Esophagus muscularis mucosa (tissue), 4 donors: ENCODE data around the gene ZBTB8OS. TPM values are rescaled to one million over a fixed set of nuclear protein-coding genes. Genes with fewer than 3 reads are reported as not detected.
"Not testable (repeated sequence)": the region's sequence is repeated elsewhere in the genome, so short reads cannot be mapped to it uniquely, and the experiment has no call there.

Experiments used
- DNase-seq: peaks from one replicate; pipeline ENCODE4 v3.0.0-alpha.2; 2017; ENCODE audit errors: extremely low spot score
- H3K27ac ChIP-seq, 4 donors: fragments of 200-600 bp; sonication (generic); replicated peaks in 1 of 4; 1 replicate in 3 of 4; 2 replicates in 1 of 4; pipeline ENCODE4 v1.5.1; 2016 to 2019; ENCODE audit warnings: mild to moderate bottlenecking in 1 of 4
- H3K27me3 ChIP-seq, 4 donors: fragments of 200-600 bp; sonication (generic); one replicate each; pipeline versions ENCODE4 v1.5.1 to v1.6.0; 2016 to 2019
- H3K36me3 ChIP-seq, 4 donors: fragments of 200-600 bp; sonication (generic); one replicate each; pipeline ENCODE4 v1.5.1; 2016 to 2019
- H3K4me1 ChIP-seq, 4 donors: fragments of 200-600 bp; sonication (generic); one replicate each; pipeline ENCODE4 v1.5.1; 2016 to 2019
- H3K4me3 ChIP-seq, 4 donors: fragments of 200-600 bp; sonication (generic); 1 replicate in 2 of 4; 2 replicates in 2 of 4; pipeline ENCODE4 v1.5.1; 2016 to 2019; ENCODE audit warnings: mild to moderate bottlenecking in 4 of 4, moderate library complexity in 1 of 4
- H3K9me3 ChIP-seq, 4 donors: fragments of 200-600 bp; sonication (generic); 1 replicate in 3 of 4; 2 replicates in 1 of 4; pipeline ENCODE4 v1.5.1; 2016 to 2019
- CTCF ChIP-seq, 3 experiments: fragments of 200-600 bp in 2 of 3; fragments of 450-650 bp in 1 of 3; sonication (generic) in 2 of 3; IDR thresholded peaks; one replicate each; pipeline ENCODE4 v1.5.1; 2017 to 2019; ENCODE audit warnings: antibody characterized with exemption in 3 of 3, mild to moderate bottlenecking in 2 of 3, moderate library complexity in 1 of 3
- EP300 ChIP-seq: sonication (generic); formaldehyde crosslinking; IDR thresholded peaks from one replicate; pipeline ENCODE4 v1.6.1; 2017; ENCODE audit warnings: antibody characterized with exemption
- POLR2A ChIP-seq: fragments of 450-650 bp; IDR thresholded peaks from one replicate; pipeline ENCODE4 v1.6.1; 2017; ENCODE audit warnings: antibody characterized with exemption, moderate library complexity, mild to moderate bottlenecking, low read depth
- POLR2AphosphoS5 ChIP-seq, 2 donors: sonication (generic); formaldehyde crosslinking; IDR thresholded peaks; one replicate each; pipeline ENCODE4 v1.6.1; 2017; ENCODE audit warnings: antibody characterized with exemption in 2 of 2
- WGBS: methylation state at CpG from one replicate; pipeline ENCODE4 v1.1.5; 2018; 5-methylcytosine and 5-hydroxymethylcytosine counted together
- intact Hi-C: fragments of 100-400 bp; cut with DNase I; formaldehyde crosslinking; loops from one replicate; pipeline ENCODE4 v1.15.1; 2023
- total RNA-seq, 4 donors: library from RNA; depleted of rRNA; stranded (reverse); fragments of >200 nt; gene quantifications; one replicate each; pipeline versions ENCODE4 v1.1.0 to v1.2.1, GENCODE V29; 2016

ZBTB8OS gene
- total RNA-seq, 4 donors from 2014 or later: 19.6 to 31.1 (median 25.8) TPM

GRCh38 chr1:32681509-32681908, 31.2 kb upstream of the ZBTB8OS start:
- H3K27ac ChIP-seq: peak overlapping the region; percentile 75 to 98 (median 78)
- intact Hi-C loops: no loop called here
- DNase-seq: no peak
- peaks cover 0 to 78% (median 61%) of the 10 kb centered on the region in 4 donors for H3K36me3 ChIP-seq
- TF ChIP-seq CTCF (IDR thresholded peaks at IDR 0.05) (no peak), EP300 (no peak), POLR2AphosphoS5 (IDR thresholded peaks at IDR 0.05) (peak; percentile 23 to 34), POLR2A (no peak)
- H3K27me3 ChIP-seq: no peaks in the 10 kb centered on the region
- peaks cover 23 to 78% (median 70%) of the 10 kb centered on the region in 4 donors for H3K4me1 ChIP-seq
- H3K9me3 ChIP-seq: no peaks in the 10 kb centered on the region
- no peak overlapping the region for H3K4me3 ChIP-seq
- WGBS: 8% methylated on average over 2 of the region's 2 CpGs

GRCh38 chr1:32680642-32681041, 30.3 kb upstream of the ZBTB8OS start:
- Histone ChIP-seq H3K36me3 (peaks cover 6 to 79% (median 60%) of the 10 kb centered on the region in 4 donors), H3K9me3 (no peaks in the 10 kb centered on the region), H3K27ac (peak overlapping the region; percentile 75 to 98 (median 78)), H3K4me1 (peaks cover 17 to 69% (median 62%) of the 10 kb centered on the region in 4 donors), H3K4me3 (no peak overlapping the region), H3K27me3 (no peaks in the 10 kb centered on the region)
- DNase-seq: no peak
- WGBS: 82% methylated on average over 1 of the region's 1 CpG
- TF ChIP-seq POLR2A (no peak), CTCF (IDR thresholded peaks at IDR 0.05) (no peak), POLR2AphosphoS5 (IDR thresholded peaks at IDR 0.05) (no peak)
- intact Hi-C loops: no loop called here

- peak overlapping the region in 2 of 4 donors; percentile 25 to 46 for H3K27ac ChIP-seq
- H3K9me3 ChIP-seq, H3K27me3 ChIP-seq, DNase-seq, H3K4me3 ChIP-seq, intact Hi-C loops: not testable (repeated sequence)
- WGBS: 77% methylated on average over 4 of the region's 4 CpGs
- peaks cover 12 to 80% (median 61%) of the 10 kb centered on the region in 4 donors for H3K36me3 ChIP-seq
- peaks cover 14 to 62% (median 56%) of the 10 kb centered on the region in 4 donors for H3K4me1 ChIP-seq
Observed at GRCh38 chr1:32679993-32680392, 29.6 kb upstream of the ZBTB8OS start.

- DNase-seq: no peak
- intact Hi-C loops: no loop called here
- WGBS: 35% methylated on average over 3 of the region's 3 CpGs
- Histone ChIP-seq H3K36me3 (peaks cover 41 to 95% (median 76%) of the 10 kb centered on the region in 4 donors), H3K27ac (no peak overlapping the region), H3K4me1 (peaks cover 0 to 32% (median 26%) of the 10 kb centered on the region in 4 donors), H3K9me3 (no peaks in the 10 kb centered on the region), H3K4me3 (no peak overlapping the region), H3K27me3 (no peaks in the 10 kb centered on the region)
- TF ChIP-seq POLR2AphosphoS5 (IDR thresholded peaks at IDR 0.05) (no peak), CTCF (IDR thresholded peaks at IDR 0.05) (no peak), EP300 (no peak), POLR2A (no peak)
Observed at GRCh38 chr1:32676945-32677344, 26.6 kb upstream of the ZBTB8OS start.

GRCh38 chr1:32668716-32669115, 18.4 kb upstream of the ZBTB8OS start:
- H3K27me3 ChIP-seq, H3K9me3 ChIP-seq, H3K27ac ChIP-seq, H3K4me3 ChIP-seq, intact Hi-C loops, DNase-seq: not testable (repeated sequence)
- WGBS: 96% methylated on average over 5 of the region's 5 CpGs
- peaks cover 63 to 97% (median 91%) of the 10 kb centered on the region in 4 donors for H3K36me3 ChIP-seq
- H3K4me1 ChIP-seq: peaks cover 0 to 21% (median 10%) of the 10 kb centered on the region in 4 donors

- H3K27ac ChIP-seq: peak overlapping the region in 2 of 4 donors; percentile 6 to 23
- intact Hi-C loops: no loop called here
Observed at GRCh38 chr1:32666901-32667566, 16.7 kb upstream of the ZBTB8OS start.

More at GRCh38 chr1:32666901-32667566, 16.7 kb upstream of the ZBTB8OS start:
- DNase-seq: no peak
- Histone ChIP-seq H3K9me3 (no peaks in the 10 kb centered on the region), H3K27me3 (no peaks in the 10 kb centered on the region), H3K36me3 (peaks cover 62 to 97% (median 92%) of the 10 kb centered on the region in 4 donors), H3K4me1 (peaks cover 0 to 21% (median 10%) of the 10 kb centered on the region in 4 donors), H3K4me3 (no peak overlapping the region)
- TF ChIP-seq EP300 (no peak), POLR2AphosphoS5 (IDR thresholded peaks at IDR 0.05) (no peak), POLR2A (no peak), CTCF (IDR thresholded peaks at IDR 0.05) (no peak)
- 83% methylated on average over 12 of the region's 12 CpGs for WGBS
